AML-193 (cell line): ENCODE results near the gene DPM1.
"Not testable (repeated sequence)": the region's sequence is repeated elsewhere in the genome, so short reads cannot be mapped to it uniquely, and the experiment has no call there.

Experiments
- DNase-seq, 2 experiments: peaks; one replicate each; lab custom pipeline; 2025; lab: John Stamatoyannopoulos, UW

DPM1 gene

GRCh38 chr20:50980071-50980681 lies 21.8 kb upstream of the DPM1 start:
- peak; percentile 6 to 11 for DNase-seq

GRCh38 chr20:50978533-50978932 lies 20.2 kb upstream of the DPM1 start:
- not testable (repeated sequence) for DNase-seq

- DNase-seq = no peak
These were observed 19.0 kb upstream of the DPM1 start for GRCh38 chr20:50977066-50978021.

GRCh38 chr20:50975701-50976330 lies 17.5 kb upstream of the DPM1 start:
- DNase-seq = no peak

GRCh38 chr20:50969912-50970311 lies 11.6 kb upstream of the DPM1 start:
- DNase-seq = no peak

GRCh38 chr20:50969435-50969834 lies 11.1 kb upstream of the DPM1 start:
- DNase-seq = no peak

GRCh38 chr20:50968289-50968688 lies 10.0 kb upstream of the DPM1 start:
- DNase-seq = no peak

GRCh38 chr20:50967586-50967985 lies 9.3 kb upstream of the DPM1 start:
- DNase-seq = no peak

- DNase-seq = no peak
These were observed 1.3 kb upstream of the DPM1 start for GRCh38 chr20:50959543-50960126.

- peak; percentile 90 to 96 for DNase-seq
These were observed 547 bp upstream of the DPM1 start, which contains the start of gene MOCS3 for GRCh38 chr20:50958615-50959542. Gene MOCS3, plus strand, starts transcription at chr20:50958818. Its CDS starts 25 bp downstream, at chr20:50958843.

- no peak for DNase-seq
These were observed 1.1 kb downstream of the DPM1 start for GRCh38 chr20:50957276-50957675.

GRCh38 chr20:50953821-50954220 lies 4.5 kb downstream of the DPM1 start:
- no peak for DNase-seq

GRCh38 chr20:50953196-50953595 lies 5.1 kb downstream of the DPM1 start:
- DNase-seq = no peak

- DNase-seq = no peak
These were observed 10.1 kb downstream of the DPM1 start for GRCh38 chr20:50948132-50948785.

GRCh38 chr20:50943069-50943468 lies 15.3 kb downstream of the DPM1 start:
- no peak for DNase-seq

- DNase-seq = no peak
These were observed 24.7 kb downstream of the DPM1 start for GRCh38 chr20:50933589-50933988.

GRCh38 chr20:50932691-50933280 lies 25.5 kb downstream of the DPM1 start:
- no peak for DNase-seq

- no peak for DNase-seq
These were observed 26.3 kb downstream of the DPM1 start for GRCh38 chr20:50932016-50932485.

- peak; percentile 71 to 77 for DNase-seq
These were observed 26.9 kb downstream of the DPM1 start, which contains the start of gene ADNP for GRCh38 chr20:50931306-50932015. Gene ADNP, minus strand, starts transcription at chr20:50931437. Its CDS starts 27,441 bp downstream, at chr20:50903996.
